H54 (cell line): Measurements from ENCODE around the gene GRB14.
"Not testable (repeated sequence)": the region's sequence is repeated elsewhere in the genome, so short reads cannot be mapped to it uniquely, and the experiment has no call there.

Experiments
- DNase-seq: peaks from one replicate; pipeline ENCODE4 v3.0.0; 2011; ENCODE audit warnings: low spot score, mixed read lengths; ENCODE audit not compliant: insufficient read length
- FAIRE-seq: peaks from 3 replicates; lab custom pipeline; 2011; peaks lifted over from hg19 to GRCh38; lab: Jason Lieb, UNC
- POLR2A ChIP-seq: IDR thresholded peaks from 2 replicates; pipeline ENCODE4 v1.6.1; 2011; ENCODE audit warnings: low read depth, mild to moderate bottlenecking, low read length

Gene GRB14

GRCh38 chr2:164474873-164475272, 146.4 kb downstream of the GRB14 start:
- DNase-seq = no peak
- FAIRE-seq = no peak
- TF ChIP-seq POLR2A = no peak

DNA sequence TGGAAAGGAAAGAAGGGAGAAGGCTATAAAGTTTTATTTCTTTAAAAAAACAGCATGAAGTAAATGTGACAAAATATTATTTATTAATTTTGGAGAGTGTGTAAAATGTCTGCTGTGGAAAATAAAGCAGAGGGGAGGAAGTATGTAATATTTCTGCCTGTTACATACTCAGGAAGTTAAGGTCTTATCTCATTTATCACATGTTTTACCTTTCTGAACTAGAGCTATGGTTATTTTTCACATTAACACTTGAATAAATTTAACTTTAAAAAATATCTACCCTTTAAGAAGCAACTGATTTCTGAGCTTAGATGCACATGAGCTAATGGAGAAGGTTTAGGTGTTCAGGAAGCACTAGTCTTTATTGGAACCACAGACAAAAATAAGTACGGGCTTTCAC, 148.3 kb downstream of the GRB14 start:
- no peak for DNase-seq
- no peak for FAIRE-seq
- no peak for TF ChIP-seq POLR2A

- DNase-seq, FAIRE-seq: not testable (repeated sequence)
These were observed 156.2 kb downstream of the GRB14 start for GRCh38 chr2:164465047-164465446.

DNA sequence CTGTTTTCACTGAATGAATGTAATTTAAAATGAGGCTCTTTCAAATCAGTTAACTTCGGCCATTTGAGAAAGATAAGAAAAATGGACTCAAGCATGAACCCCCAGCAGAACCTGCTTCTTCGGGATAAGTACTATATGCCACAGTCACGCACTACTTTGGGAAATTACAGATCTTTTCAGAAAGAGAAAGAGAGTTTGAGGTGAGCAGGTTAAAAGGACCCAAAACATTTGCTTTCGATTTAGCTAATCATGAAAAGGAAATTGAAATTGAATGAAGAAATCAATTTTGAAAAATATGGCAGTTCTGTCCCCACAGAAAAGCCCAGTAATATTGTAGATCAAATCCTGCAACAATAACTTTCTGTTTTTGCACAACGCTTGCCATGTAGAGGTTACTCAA, 156.9 kb downstream of the GRB14 start:
- FAIRE-seq = no peak
- no peak for TF ChIP-seq POLR2A
- DNase-seq = no peak

- DNase-seq (no peak), FAIRE-seq (no peak)
- no peak for TF ChIP-seq POLR2A
These were observed 162.5 kb downstream of the GRB14 start for GRCh38 chr2:164458792-164459191.

DNA sequence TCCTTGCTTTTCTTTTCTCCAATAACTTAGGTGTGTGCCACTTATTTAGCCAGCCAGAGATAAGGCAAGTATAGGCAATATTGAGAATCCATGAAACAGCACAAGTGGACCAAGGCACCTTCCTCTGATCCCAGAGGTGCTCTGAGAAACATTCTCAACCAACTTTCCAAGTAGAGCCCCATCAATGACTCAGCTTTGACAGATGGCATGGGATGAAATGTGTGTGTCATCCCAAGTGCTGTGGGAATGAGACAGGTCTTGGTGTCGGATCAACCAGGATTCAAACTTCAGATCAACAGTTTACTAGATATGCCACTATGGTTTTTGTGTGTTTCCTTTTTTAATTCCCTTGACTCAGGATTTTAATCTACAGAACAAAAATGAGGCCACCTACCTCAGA, 164.0 kb downstream of the GRB14 start:
- DNase-seq = no peak

GRCh38 chr2:164456619-164457018, 164.7 kb downstream of the GRB14 start:
- FAIRE-seq (no peak), DNase-seq (no peak)
- TF ChIP-seq POLR2A = no peak

More for the DNA sequence above, 164.0 kb downstream of the GRB14 start:
- TF ChIP-seq POLR2A = no peak
- FAIRE-seq = no peak

GRCh38 chr2:164453656-164454305, 167.5 kb downstream of the GRB14 start:
- TF ChIP-seq POLR2A = no peak
- DNase-seq (no peak), FAIRE-seq (no peak)

DNA sequence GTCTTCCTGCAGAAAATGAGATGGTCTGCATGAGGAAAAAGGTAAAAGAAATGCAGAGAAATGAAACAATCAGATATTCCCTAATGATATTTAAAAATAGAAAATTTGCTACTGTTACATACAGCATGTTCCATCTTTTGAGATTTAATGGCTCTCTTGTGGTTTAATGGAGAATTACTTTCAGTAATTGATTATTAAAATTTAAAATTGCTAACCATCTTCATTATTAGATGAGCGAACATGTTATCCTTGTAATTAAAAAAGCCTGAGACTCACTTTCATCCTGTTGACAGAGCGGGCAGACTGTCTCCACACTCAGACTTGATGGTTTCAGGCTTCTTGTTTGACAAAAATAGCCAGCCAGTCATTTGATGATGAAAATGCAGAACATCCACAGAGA, 171.0 kb downstream of the GRB14 start:
- no peak for TF ChIP-seq POLR2A
- FAIRE-seq (no peak), DNase-seq (no peak)

DNA sequence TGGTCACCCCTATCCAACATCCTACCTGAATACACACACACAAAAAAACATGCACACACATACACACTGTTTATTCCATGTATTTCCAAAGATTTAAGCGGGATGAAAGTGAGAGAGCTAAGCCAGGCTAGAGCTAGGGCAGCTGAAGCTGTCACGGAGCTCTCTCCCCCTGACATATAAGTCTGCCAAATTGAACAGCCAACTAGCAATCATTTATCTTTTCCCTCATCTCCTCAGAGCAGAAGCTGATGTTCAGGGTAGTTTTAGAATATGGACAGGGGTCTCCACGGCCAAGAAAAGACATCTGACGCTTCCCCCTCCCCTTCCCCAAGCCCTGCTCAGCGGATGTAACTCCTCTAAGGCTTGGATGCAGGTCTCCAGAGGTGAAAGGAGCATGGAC, 171.6 kb downstream of the GRB14 start:
- no peak for DNase-seq
- TF ChIP-seq POLR2A = no peak
- FAIRE-seq = no peak

DNA sequence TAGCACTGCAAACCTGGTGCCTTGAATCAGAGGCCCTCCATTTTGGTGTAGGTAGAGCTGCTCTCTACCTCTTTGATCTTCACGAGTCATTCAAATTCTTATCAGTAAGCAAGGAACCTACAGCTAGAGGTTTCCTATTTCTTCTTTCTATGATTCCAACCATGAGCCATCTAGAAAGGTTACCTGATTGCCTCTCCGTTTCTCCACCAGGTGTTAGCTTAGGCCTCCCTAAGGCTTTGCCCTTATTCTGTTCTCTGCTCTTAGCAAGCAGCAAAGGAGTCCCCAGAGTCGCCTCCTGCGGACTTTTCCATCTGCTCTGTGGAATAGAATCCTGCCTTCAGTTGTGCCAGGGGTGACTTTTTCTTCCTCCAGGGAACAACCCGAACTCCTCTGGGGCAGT, 173.6 kb downstream of the GRB14 start:
- TF ChIP-seq POLR2A = no peak
- DNase-seq = no peak
- no peak for FAIRE-seq
